Transverse colon (tissue), 4 donors: ENCODE data around the gene GTF2A2. TPM values are rescaled to one million over a fixed set of nuclear protein-coding genes. Genes with fewer than 3 reads are reported as not detected.

ENCODE experiments used
- DNase-seq: peaks from one replicate; pipeline ENCODE4 v3.0.0-alpha.2; 2019
- H3K27ac ChIP-seq, 4 donors: fragments of 200-600 bp; sonication (generic); 2 replicates each; pipeline ENCODE4 v1.5.1; 2016 to 2018; ENCODE audit warnings: inconsistent platforms in 4 of 4
- H3K27me3 ChIP-seq: fragments of 200-600 bp; sonication (generic); 2 replicates; pipeline ENCODE4 v1.5.1; 2017; ENCODE audit warnings: inconsistent platforms
- H3K36me3 ChIP-seq, 4 donors: fragments of 200-600 bp; sonication (generic); 2 replicates each; pipeline ENCODE4 v1.5.1; 2017 to 2019; ENCODE audit warnings: inconsistent platforms in 4 of 4
- H3K4me1 ChIP-seq, 4 donors: fragments of 200-600 bp; sonication (generic); 2 replicates each; pipeline ENCODE4 v1.5.1; 2017 to 2020; ENCODE audit warnings: inconsistent platforms in 4 of 4
- H3K4me3 ChIP-seq, 4 donors: fragments of 200-600 bp; sonication (generic); 1 replicate in 1 of 4; 2 replicates in 3 of 4; pipeline versions ENCODE4 v1.5.1 to v1.6.1; 2017 to 2019; ENCODE audit warnings: inconsistent platforms in 4 of 4
- H3K9me3 ChIP-seq, 2 donors: fragments of 200-600 bp; sonication (generic); 2 replicates each; pipeline ENCODE4 v1.5.1; 2017 to 2019; ENCODE audit warnings: inconsistent platforms in 2 of 2
- CTCF ChIP-seq, 5 experiments: fragments of 200-600 bp in 3 of 5; fragments of 450-650 bp in 2 of 5; sonication (generic) in 3 of 5; IDR thresholded peaks; 1 replicate in 2 of 5; 2 replicates in 3 of 5; pipeline ENCODE4 v1.5.1; 2016 to 2017; ENCODE audit warnings: antibody characterized with exemption in 5 of 5, inconsistent platforms in 3 of 5, mild to moderate bottlenecking in 2 of 5, moderate library complexity in 1 of 5
- EP300 ChIP-seq: sonication (generic); formaldehyde crosslinking; IDR thresholded peaks from one replicate; pipeline ENCODE4 v1.6.1; 2017; ENCODE audit warnings: antibody characterized with exemption, low read depth
- POLR2A ChIP-seq: fragments of 450-650 bp; IDR thresholded peaks from one replicate; pipeline ENCODE4 v1.6.1; 2016; ENCODE audit warnings: antibody characterized with exemption, mild to moderate bottlenecking, moderate library complexity
- POLR2AphosphoS5 ChIP-seq, 3 donors: sonication (generic); formaldehyde crosslinking; IDR thresholded peaks; one replicate each; pipeline ENCODE4 v1.6.1; 2016; ENCODE audit warnings: antibody characterized with exemption in 3 of 3
- WGBS, 2 donors: methylation state at CpG; one replicate each; pipeline ENCODE4 v1.1.5; 2018; ENCODE audit warnings: low coverage in 1 of 2; 5-methylcytosine and 5-hydroxymethylcytosine counted together
- in situ Hi-C, 4 donors: fragments of 200-750 bp; cut with MboI; loops; one replicate each; pipeline versions ENCODE4 v1.15.0 to v1.15.1; 2017; ENCODE audit warnings: low sequenced_read_pairs in 3 of 4, low pct_ligation_motif_present in 1 of 4, low pct_unique_long_range_greater_than_20kb in 1 of 4
- intact Hi-C: fragments of 100-400 bp; cut with DNase I; formaldehyde crosslinking; loops from one replicate; pipeline ENCODE4 v1.15.1; 2023; ENCODE audit warnings: low total_unique reads
- total RNA-seq, 4 donors: library from RNA; depleted of rRNA; stranded (reverse); fragments of >200 nt; gene quantifications; one replicate each; pipeline ENCODE4 v1.1.0, GENCODE V29; 2016

GTF2A2 gene
- total RNA-seq, 4 donors from 2014 or later, result 4.4 to 27.7 (median 17.8) TPM

- 17 to 29% methylated on average over 1 to 3 of the region's 3 CpGs for WGBS, 2 donors
- H3K27ac ChIP-seq, result peak overlapping the region; percentile 55 to 69 (median 60)
- H3K4me3 ChIP-seq, result peak overlapping the region in 2 of 4 donors; percentile 10 to 43
- H3K4me1 ChIP-seq, result peaks cover 0 to 18% (median 4%) of the 10 kb centered on the region in 4 donors
- intact Hi-C loops, result no loop called here
- peak; percentile 45 for DNase-seq
- TF ChIP-seq POLR2AphosphoS5 (IDR thresholded peaks at IDR 0.05), result peak in 1 of 3 donors; percentile 54
- TF ChIP-seq CTCF (IDR thresholded peaks at IDR 0.05), result peak in 2 of 5 experiments; percentile 8 to 16
- peak; percentile 36 for TF ChIP-seq POLR2A
- no peak for TF ChIP-seq EP300
- H3K36me3 ChIP-seq, result no peaks in the 10 kb centered on the region
- H3K9me3 ChIP-seq, result no peaks in the 10 kb centered on the region
- in situ Hi-C loops, result no loop called here
- peaks cover 4% of the 10 kb centered on the region for H3K27me3 ChIP-seq
Observed at GRCh38 chr15:59616379-59616778, 40.9 kb downstream of the GTF2A2 start.

DNA sequence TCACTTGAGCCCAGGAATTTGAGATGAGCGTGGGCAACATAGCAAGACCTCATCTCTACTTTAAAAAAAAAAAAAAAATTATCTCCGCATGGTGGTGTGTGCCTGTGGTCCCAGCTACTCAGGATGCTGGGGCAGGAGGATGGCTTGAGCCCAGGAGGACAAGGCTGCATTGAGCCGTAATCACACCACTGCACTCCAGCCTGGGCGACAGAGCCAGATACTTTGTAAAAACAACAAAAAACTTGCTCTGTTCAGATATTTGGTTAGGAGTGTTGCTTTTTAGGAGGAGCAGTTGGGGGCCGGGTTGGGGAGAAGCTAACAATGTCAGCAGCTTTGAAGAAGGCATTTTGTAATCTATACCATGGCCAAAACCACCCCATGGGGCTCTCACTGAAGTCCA lies 41.7 kb downstream of the GTF2A2 start:
- TF ChIP-seq POLR2AphosphoS5 (IDR thresholded peaks at IDR 0.05), result no peak
- no peak for TF ChIP-seq CTCF (IDR thresholded peaks at IDR 0.05)
- no peak for TF ChIP-seq EP300
- no peak for TF ChIP-seq POLR2A
- Histone ChIP-seq H3K4me3 (peak overlapping the region in 1 of 4 donors; percentile 40), H3K27me3 (peaks cover 4% of the 10 kb centered on the region), H3K27ac (peak overlapping the region; percentile 55 to 69 (median 60)), H3K4me1 (peaks cover 0 to 21% (median 6%) of the 10 kb centered on the region in 4 donors), H3K9me3 (no peaks in the 10 kb centered on the region), H3K36me3 (no peaks in the 10 kb centered on the region)
- DNase-seq, result no peak
- intact Hi-C loops (no loop called here), in situ Hi-C loops (no loop called here)
- 87 to 100% methylated on average over 1 to 5 of the region's 5 CpGs for WGBS, 2 donors

DNA sequence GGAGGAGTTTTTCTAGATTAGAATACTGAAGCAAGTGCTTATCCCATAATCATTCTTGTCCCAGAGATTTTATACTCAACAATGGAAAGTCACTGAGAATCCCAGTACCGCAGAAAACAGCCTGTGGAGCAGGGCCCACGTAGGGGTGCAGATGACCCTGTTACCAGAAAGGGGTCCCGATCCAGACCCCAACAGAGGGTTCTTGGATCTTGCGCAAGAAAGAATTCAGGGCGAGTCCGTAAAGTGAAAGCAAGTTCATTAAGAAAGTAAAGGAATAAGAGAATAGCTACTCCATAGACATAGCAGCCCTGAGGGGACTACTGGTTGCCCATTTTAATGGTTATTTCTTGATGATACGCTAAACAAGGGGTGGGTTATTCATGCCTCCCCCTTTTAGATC lies 43.2 kb downstream of the GTF2A2 start:
- TF ChIP-seq POLR2AphosphoS5 (IDR thresholded peaks at IDR 0.05), result peak in 1 of 3 donors; percentile 2
- no peak for TF ChIP-seq POLR2A
- TF ChIP-seq CTCF (IDR thresholded peaks at IDR 0.05), result no peak
- 92 to 95% methylated on average over 7 of the region's 7 CpGs for WGBS, 2 donors
- Histone ChIP-seq H3K9me3 (no peaks in the 10 kb centered on the region), H3K4me1 (peaks cover 0 to 21% (median 6%) of the 10 kb centered on the region in 4 donors), H3K36me3 (no peaks in the 10 kb centered on the region), H3K27me3 (peaks cover 4% of the 10 kb centered on the region), H3K27ac (peak overlapping the region; percentile 4 to 69 (median 60)), H3K4me3 (peak overlapping the region in 2 of 4 donors; percentile 21 to 40)
- in situ Hi-C loops (no loop called here), intact Hi-C loops (no loop called here)
- no peak for DNase-seq

GRCh38 chr15:59611276-59612260 lies 45.7 kb downstream of the GTF2A2 start, which contains the start of gene GCNT3:
Gene GCNT3, plus strand, starts transcription at chr15:59611783. Its CDS starts 6,456 bp downstream, at chr15:59618239.
- 63 to 79% methylated on average over 7 to 8 of the region's 8 CpGs for WGBS, 2 donors
- peaks cover 0 to 18% (median 6%) of the 10 kb centered on the region in 4 donors for H3K4me1 ChIP-seq
- in situ Hi-C loops, result no loop called here
- no peaks in the 10 kb centered on the region for H3K36me3 ChIP-seq
- peak; percentile 72 for TF ChIP-seq POLR2A
- peak; percentile 52 to 89 (median 73) for TF ChIP-seq POLR2AphosphoS5 (IDR thresholded peaks at IDR 0.05)
- no peak for TF ChIP-seq CTCF (IDR thresholded peaks at IDR 0.05)
- no peak for TF ChIP-seq EP300
- H3K9me3 ChIP-seq, result no peaks in the 10 kb centered on the region
- no peaks in the 10 kb centered on the region for H3K27me3 ChIP-seq
- H3K4me3 ChIP-seq, result peak within 1 kb of the TSS in 3 of 4 donors; percentile 16 to 40 (median 21)
- H3K27ac ChIP-seq, result peak within 1 kb of the TSS; percentile 57 to 75 (median 70)
- DNase-seq, result peak; percentile 44
- intact Hi-C loops, result no loop called here
